Epithelial cell of esophagus (primary cell): ENCODE data around the gene CFAP299.
A peak's percentile ranks its signal among the peaks of the same experiment; 100 is the strongest.
"Not testable (repeated sequence)": the region's sequence is repeated elsewhere in the genome, so short reads cannot be mapped to it uniquely, and the experiment has no call there.

Experiments
- DNase-seq: peaks from one replicate; pipeline ENCODE4 v3.0.0; 2010; ENCODE audit warnings: low read depth
- H3K4me3 ChIP-seq: 2 replicates; pipeline ENCODE4 v1.5.1; 2011; ENCODE audit warnings: mild to moderate bottlenecking, low read length, control low read depth
- CTCF ChIP-seq: IDR thresholded peaks from 2 replicates; pipeline ENCODE4 v1.5.1; 2011; ENCODE audit warnings: low read depth, mild to moderate bottlenecking, low read length, control low read depth, inconsistent platforms; ENCODE audit not compliant: insufficient read depth; ENCODE audit errors: missing control alignments

CFAP299 gene

GRCh38 chr4:80740375-80740774, 404.8 kb downstream of the CFAP299 start:
- peak; percentile 78 for DNase-seq
- TF ChIP-seq CTCF = no peak
- no peak overlapping the region for H3K4me3 ChIP-seq

- not testable (repeated sequence) for DNase-seq, H3K4me3 ChIP-seq
Observed at GRCh38 chr4:80749558-80749957, 414.0 kb downstream of the CFAP299 start.

GRCh38 chr4:80751200-80751599, 415.7 kb downstream of the CFAP299 start:
- no peak for DNase-seq

GRCh38 chr4:80767944-80768343, 432.4 kb downstream of the CFAP299 start:
- peak; percentile 66 for DNase-seq

More at GRCh38 chr4:80751200-80751599, 415.7 kb downstream of the CFAP299 start:
- no peak for TF ChIP-seq CTCF
- no peak overlapping the region for H3K4me3 ChIP-seq

GRCh38 chr4:80776168-80776567, 440.6 kb downstream of the CFAP299 start:
- no peak for DNase-seq
- TF ChIP-seq CTCF = no peak
- no peak overlapping the region for H3K4me3 ChIP-seq

More at GRCh38 chr4:80767944-80768343, 432.4 kb downstream of the CFAP299 start:
- TF ChIP-seq CTCF = no peak
- H3K4me3 ChIP-seq = no peak overlapping the region

- TF ChIP-seq CTCF = no peak
- H3K4me3 ChIP-seq = no peak overlapping the region
- no peak for DNase-seq
Observed at GRCh38 chr4:80781431-80781830, 445.9 kb downstream of the CFAP299 start.

GRCh38 chr4:80787306-80787705, 451.8 kb downstream of the CFAP299 start:
- DNase-seq = no peak
- H3K4me3 ChIP-seq = no peak overlapping the region
- TF ChIP-seq CTCF = no peak
